ELF-1 (cell line): Measurements from ENCODE around the gene LORICRIN.
A peak's percentile ranks its signal among the peaks of the same experiment; 100 is the strongest.

Experiments used
- DNase-seq: peaks from one replicate; pipeline ENCODE4 v3.0.0-alpha.2; 2016; ENCODE audit warnings: low read depth, low spot score

The LORICRIN gene, protein sequence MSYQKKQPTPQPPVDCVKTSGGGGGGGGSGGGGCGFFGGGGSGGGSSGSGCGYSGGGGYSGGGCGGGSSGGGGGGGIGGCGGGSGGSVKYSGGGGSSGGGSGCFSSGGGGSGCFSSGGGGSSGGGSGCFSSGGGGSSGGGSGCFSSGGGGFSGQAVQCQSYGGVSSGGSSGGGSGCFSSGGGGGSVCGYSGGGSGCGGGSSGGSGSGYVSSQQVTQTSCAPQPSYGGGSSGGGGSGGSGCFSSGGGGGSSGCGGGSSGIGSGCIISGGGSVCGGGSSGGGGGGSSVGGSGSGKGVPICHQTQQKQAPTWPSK

DNA sequence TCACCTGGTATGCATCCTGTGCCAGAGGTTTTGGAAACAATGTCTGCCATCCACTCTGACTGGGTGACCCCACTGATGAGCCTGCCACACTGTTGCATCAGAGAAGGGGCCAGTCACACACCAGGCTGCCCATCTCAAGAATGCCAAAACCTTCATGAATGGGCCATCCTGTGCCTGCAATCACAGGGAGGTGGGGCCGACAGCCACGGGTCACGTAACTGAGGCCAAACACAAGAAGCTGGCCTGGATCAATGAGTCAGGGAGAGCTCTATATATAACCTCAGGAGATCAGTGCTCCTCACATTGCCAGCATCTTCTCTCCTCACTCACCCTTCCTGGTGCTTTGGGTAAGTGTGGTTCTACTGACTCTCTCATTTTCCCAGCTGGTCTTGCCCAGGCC lies at the start of gene LORICRIN:
TSS of gene LORICRIN (plus strand) at position 301 of the 400 bp plus-strand sequence. CDS start 1,263 bp downstream, outside the sequence.
- DNase-seq = no peak

DNA sequence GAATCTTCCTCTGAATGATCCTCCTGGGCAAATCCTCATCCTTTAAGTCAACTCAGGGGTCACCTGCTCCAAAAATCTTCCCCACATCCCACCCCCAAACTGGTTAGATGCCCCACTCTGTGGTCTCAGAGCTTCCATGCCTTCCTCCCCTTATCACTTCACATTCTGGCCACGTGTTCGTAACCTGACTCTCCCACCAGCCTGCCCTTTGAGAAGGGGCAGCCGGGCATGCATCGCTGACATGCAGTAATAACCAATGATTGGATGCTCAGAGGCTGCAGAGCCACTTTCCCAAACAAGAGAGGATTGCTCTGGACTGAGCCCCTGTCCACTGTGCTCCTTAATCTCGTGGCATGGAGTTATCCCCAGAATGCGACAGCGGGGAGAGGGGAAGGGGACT lies 49.3 kb upstream of the LORICRIN start:
- no peak for DNase-seq

DNA sequence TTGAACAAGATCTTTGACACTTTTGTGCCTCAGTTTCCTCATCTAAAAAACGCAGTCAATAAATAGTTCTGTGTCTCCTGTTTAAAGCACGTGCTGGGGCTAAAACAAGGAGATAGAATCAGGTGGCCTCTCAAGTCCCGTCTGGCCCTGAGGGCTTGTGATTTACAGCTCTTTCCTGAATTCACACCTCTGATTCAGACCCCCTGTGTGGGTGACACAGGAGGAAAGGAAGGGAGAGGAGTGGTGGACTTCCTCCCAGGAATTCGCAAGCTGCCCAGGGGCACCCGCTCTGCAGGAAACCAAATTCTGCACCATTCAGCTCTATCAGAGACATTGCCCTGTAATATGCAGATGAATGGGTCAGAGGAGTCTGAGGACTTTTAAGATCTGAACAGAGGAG lies 47.3 kb upstream of the LORICRIN start:
- peak; percentile 69 for DNase-seq

DNA sequence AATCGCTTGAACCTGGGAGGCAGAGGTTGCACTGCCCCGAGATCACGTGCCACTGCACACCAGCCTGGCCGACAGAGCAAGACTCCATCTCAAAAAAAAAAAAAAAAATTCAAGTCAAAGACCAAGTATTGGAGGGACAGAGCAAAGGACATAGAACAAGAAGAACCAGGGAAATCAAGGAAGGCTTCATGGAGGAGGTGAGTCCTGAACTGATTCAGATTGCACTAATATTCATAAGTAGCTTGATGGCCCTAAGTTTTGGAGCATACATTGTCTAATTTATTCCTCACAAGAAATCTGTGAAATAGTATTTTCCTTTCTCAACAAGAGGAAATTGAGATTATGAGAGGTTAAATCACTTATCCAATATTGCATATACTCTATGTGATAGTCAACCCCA lies 46.0 kb upstream of the LORICRIN start:
- no peak for DNase-seq

DNA sequence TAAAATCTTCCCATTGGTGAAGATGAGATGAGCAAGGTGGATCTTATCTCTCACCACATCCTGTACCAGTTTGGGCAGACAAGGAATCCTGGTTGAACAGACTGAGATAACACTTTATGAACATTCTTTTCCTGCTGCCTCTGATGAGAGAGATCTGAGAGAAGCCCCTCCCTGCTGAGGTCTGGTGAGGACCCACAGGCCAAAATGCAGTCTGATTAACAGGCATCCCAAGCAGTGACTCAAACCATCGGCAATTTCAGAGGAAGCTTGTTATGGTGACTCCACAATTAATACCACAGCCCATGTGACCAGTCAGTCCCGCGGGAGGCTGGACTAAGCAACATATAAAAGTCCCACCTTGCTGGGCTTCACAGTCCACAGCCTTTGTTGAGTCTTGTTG lies 42.3 kb upstream of the LORICRIN start, which contains the start of gene PRR9:
TSS of gene PRR9 (plus strand) at position 373 of the 400 bp plus-strand sequence. CDS start 561 bp downstream, outside the sequence.
- DNase-seq = no peak

DNA sequence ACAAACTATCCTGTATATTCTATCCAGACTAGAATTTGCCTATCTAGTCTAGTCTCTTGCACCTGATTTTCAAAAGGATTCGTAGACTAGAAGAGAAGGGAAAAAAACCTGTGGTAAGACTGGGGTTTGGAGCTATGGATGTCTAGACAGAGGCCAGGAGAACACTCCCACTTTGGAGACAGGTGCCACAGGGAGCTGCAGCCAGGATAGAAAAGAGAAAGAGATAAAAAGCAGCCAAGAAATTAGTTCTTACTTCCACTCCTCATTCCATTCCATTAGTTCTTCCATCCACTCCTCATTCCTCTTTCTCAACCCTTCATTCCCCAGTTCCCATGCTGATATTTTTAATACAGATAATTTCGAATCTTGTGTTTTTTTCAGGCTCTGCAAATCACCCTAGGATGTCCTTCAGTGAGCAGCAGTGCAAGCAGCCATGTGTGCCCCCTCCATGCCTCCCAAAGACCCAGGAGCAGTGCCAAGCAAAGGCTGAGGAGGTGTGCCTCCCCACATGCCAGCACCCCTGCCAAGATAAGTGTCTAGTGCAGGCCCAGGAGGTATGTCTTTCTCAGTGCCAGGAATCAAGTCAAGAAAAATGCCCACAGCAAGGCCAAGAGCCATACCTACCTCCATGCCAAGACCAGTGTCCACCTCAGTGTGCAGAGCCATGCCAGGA lies 41.6 kb upstream of the LORICRIN start:
- no peak for DNase-seq

DNA sequence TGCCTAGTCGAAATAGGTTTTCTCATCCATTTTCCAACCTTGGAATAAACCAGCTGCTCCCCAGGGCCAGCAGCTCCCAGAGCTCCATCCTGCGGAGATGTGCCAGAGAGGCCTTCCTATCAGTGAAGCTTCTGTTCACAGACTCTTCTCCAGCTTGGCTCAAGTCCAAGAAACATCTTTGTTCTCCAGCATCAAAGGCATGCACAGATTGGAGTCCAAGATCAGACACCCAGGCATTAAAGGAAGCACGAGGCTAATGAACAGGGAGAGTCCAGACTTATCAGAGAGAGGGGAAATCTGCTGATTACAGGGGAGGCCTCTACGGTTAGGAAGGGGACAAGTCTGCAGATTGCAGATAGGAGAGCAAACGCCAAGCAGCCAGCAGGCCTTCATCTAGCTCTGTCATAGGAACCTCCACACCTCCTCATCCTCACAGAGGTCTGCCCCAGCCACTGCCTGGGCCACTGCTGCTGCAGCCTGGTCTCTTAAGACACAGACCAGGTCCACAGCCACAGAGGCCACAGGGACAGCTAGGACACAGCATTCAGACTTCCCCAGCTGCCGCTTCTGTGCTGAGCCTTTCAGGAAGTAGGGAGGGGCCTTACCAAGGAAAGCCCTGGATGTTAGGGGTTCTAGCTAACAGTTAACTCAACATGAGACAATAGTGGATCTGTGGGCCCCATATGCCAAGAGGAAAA lies 38.7 kb upstream of the LORICRIN start:
- no peak for DNase-seq

DNA sequence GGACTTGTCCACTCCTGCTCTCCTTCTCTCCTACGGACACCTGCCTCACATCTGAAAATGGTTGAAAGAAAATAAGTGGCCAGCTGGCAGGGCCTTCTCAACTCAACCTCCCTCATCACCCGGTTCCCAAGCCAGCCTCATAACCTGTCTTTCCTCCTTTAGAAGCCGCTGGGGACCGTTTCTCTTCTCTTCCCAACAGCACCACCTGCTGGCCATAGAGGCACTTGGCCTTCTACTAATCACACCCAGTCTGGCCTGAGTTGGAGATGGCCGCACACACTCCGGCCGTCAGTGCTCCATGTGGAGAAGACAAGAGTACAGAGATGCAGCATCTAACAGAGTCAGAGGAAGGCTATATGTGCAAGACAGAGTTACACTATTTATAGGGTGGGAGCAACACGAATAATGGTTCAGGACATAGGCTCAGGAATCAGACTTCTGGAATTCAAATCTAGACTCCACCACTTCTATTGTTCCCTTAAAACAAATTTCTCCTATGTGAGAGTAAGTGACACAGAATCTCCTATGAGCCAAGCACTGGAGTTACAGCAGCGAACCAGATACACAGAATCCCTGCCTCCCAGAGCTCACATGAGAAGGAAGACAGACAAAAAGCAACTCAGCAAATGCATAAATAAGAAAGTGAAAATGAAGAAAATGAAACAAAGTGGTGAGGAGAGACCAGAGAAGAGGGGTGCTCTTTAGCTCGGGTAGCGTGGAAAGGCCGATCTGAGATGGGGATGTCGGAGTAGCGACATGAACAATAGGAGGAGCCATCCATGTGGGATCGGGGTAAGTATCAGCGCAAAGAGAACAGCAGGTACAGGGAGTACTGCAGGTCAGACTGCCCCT lies 36.2 kb upstream of the LORICRIN start:
- DNase-seq = peak; percentile 84

DNA sequence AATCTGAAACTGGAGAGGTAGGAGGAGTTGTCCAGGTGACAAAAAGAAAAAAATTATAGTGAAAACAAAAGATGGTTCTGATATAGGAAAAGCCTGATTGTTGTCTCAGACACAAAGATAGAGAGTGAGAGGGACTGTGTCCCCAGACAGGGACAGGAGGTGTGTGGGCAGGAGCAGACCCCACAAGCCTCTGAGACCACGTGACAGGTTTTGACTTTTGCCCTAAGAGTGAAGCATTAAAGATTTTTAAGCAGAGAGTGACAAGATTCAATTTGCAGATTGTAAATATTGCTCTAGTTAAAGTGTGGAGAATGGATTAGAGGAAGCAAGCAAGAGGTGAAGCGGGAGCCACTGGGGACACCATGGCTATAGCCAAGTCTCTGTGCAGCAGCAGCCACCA lies 31.7 kb upstream of the LORICRIN start:
- no peak for DNase-seq

DNA sequence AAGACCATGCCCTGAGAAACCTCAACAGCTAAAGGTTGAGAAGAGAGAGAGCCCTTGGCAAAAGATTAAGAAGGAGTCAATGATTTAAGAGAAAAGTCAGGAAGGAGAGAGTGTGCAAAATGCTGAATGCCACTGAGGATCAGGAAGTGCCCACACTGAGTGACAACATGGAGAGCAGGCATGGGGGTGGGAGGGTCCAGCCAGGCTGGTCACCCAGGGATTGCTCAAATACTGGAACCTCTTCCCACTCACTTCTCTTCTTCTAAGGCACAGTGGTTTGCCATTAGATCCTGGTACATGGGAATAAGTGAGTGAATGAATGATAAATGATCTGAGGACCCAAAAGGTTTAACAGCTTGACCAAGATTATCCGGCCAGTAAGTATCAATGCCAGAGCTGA lies 31.0 kb upstream of the LORICRIN start:
- no peak for DNase-seq

DNA sequence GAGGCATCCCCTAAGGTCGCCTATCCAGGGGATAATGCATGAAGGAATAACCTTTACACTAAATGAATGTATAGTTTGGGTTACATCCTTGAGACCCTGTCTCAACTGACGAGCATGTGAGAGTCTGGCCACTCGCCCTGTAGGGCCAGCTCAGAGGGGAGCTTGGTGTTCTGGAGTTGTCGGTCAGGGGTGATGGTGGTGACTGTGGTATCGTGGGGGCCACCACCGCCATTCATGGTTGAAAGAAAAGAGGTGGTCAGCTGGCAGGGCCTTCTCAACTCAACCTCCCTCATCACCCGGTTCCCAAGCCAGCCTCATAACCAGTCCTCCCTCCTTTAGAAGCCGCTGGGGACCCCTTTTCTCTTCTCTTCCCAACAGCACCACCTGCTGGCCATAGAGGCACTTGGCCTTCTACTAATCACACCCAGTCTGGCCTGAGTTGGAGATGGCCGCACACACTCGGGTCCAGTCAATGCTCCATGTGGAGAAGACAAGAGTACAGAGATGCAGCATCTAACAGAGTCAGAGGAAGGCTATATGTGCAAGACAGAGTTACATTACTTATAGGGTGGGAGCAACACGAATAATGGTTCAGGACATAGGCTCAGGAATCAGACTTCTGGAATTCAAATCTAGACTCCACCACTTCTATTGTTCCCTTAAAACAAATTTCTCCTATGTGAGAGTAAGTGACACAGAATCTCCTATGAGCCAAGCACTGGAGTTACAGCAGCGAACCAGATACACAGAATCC lies 30.2 kb upstream of the LORICRIN start:
- peak; percentile 65 for DNase-seq

DNA sequence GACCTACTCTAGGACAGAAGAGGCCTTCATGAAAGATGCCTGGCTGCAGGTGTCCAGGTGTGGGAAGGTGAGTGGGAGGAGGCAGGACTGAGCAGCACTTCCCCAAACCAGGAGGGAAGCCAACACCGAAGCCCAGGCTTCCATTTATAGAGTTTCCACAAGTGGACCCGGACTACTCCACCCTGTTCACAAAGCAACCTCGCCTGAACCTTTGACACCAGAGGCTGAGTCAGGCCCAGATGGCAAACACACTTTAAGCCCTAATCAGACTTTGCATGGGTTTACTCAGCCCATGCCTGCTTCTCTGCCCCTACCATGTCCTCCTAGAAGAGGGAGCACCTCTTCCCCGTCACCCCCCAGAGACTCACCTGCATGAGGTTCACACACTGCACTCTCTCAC lies 28.1 kb upstream of the LORICRIN start:
- DNase-seq = no peak

DNA sequence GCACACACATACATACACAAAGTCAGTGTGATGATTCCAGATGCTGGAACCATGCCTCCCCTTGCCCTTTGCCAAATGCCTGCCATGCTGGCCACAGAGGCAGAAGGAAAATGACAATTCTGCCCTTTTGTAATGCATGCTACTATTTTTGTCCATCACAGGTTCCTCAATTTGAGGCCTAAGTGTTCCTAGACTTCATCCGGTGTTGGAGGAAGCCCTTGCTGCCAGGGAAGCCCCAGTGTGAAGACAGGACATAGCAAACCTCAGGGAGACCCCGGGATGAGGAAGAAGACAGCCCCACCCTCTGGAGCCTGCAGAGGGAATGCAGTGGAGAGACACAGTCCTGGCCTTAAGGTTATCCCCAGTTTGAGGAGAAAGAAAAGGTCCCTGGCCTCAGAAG lies 27.7 kb upstream of the LORICRIN start:
- DNase-seq = no peak

DNA sequence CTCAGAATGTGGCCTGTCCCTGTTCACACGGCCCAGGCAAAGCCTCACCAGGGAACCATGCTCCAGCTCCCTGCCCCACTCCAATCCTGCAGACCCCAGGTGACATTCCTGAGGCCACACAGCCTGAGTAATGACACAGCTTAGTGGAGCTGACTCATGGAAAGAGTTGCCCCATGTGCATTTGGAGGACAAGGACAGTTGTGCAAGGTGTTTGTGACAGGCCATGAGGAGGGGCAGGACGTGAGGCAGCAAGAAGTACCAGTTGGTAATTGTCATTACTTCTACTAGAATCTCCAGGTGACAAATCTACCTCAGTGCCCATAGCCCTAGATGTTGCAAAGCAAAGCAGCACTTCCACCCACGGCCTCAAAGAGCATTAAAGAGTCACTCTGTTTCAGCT lies 26.9 kb upstream of the LORICRIN start:
- DNase-seq = no peak

DNA sequence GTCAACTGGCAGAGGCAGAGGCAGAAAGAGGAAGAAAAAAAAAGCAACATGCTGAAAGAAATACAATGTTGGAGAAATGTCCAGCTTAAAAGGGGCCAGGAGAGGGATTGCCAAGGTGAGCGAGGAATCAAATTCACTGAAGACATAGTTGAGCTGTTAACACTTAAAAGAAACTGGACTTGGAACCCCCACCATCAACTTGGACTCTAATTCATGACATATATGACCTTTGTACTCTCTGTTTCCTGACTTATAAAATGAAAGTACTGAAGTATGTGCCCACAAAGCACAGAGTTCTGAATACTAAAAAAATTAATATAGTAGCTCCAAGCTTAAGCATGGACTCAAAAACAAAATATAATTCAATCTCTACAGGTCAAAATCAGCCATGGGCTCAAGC lies 26.0 kb upstream of the LORICRIN start:
- DNase-seq = no peak

DNA sequence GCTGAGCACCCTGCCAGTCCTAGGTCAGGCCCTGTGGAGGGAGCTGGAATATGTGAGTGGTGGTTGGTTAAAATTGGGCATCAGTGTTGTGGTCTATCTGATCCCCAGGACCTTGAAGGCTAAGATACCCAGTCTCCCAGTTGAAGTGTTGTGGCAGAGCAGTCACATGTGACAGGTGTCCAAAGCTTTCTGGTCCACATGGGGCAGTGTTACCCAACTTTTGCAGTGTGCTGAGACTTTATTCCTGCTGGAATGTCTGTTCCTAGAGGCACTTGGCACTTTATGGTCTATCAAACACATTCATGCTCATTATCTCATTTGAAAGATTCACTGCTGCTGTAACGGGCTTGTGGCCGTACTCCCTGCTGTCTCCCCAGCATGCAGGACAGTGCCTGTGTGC lies 21.0 kb upstream of the LORICRIN start:
- DNase-seq = peak; percentile 12

DNA sequence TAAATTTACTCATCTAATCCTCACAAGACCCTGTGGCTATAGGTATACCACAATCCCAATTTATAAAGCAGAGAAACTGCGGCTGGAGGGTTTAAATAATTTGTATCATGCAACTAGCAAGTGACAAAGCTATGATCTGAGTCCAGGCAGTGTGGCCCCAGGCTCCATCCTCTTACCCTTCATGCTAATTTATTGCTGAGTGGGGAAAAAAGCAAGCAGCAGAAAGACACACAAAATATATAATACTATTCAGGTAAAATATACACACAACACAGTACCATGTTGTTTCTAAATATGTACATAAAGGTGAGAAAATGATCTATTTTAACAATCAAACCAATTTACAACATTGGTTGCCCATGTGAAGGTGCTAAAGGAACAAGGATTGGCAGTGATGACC lies 17.3 kb upstream of the LORICRIN start:
- DNase-seq = no peak

DNA sequence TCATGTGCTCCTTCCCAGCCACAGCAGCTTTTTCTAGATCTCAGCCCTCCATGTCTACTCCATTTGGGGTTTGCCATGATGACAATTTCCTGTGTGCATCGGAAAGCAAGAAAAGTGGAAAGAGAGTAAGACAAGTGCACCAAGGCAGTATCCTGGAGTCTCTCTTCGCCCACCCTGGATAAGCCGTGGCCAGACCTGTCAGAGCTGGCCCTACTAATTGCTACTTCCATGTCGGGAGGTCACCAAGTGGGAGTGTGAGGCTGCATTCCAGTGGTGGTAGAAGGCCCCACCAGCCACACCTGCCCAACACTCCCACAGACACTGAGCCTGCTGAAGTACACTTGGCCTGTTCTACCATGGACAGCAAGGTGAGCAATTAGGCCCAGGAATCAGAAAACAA lies 14.0 kb upstream of the LORICRIN start:
- DNase-seq = no peak

DNA sequence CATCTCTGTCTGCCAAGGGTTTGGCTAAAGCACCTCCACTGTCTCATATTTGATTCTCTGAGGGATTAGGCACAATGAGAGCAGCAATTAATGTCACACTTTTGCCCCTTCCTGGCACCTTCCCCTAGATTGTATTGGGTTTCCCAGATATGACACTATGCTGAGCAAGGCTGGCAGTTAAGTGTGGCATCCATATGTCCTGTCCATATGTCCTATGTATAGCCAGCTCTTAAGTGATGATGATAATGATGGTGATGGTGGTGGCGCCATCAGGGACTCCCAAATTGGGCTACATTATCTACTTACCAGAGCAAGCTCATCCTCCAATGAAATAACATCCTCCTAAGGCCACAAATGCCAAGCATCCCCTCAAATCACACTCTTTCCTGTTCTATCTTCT lies 13.5 kb upstream of the LORICRIN start:
- DNase-seq = no peak

DNA sequence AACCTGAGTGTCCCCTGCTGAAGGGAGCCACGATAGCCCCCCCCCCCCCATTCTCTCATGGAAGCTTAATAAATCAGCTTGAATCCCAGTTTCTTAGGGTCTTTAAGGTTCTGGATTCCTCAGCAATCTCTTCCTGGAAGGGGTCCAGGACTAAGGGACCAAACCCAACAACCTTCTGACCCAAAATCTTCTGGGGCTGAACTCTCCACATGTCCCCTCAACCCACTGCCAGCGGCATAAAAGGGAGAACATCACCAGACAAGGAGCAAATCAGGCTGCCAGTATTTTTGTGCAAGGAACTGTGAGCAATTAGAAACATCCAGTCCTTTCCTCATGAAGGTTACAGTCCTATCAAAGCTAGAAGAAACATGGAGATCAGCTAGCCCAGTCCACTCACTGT lies 12.7 kb upstream of the LORICRIN start:
- DNase-seq = no peak
